WTC11 (cell line): Measurements from ENCODE around the gene PRDM9. TPM values are rescaled to one million over a fixed set of nuclear protein-coding genes. Genes with fewer than 3 reads are reported as not detected.
"Not testable (repeated sequence)": the region's sequence is repeated elsewhere in the genome, so short reads cannot be mapped to it uniquely, and the experiment has no call there.

Experiments
- ATAC-seq: fragments of 200-7000 bp; cut with Tn5 transposase; 2 replicates; pipeline ENCODE4 v1.10.0; 2021; ENCODE audit warnings: mild to moderate bottlenecking, moderate library complexity
- CTCF ChIA-PET: fragments of 300-600 bp; sonication (Branson Sonifier 250); formaldehyde crosslinking; loops from one replicate; lab custom pipeline; 2021; ENCODE audit warnings: antibody characterized with exemption; lab: Charles Lee
- POLR2A ChIA-PET: fragments of 350-600 bp; sonication (Branson Sonifier 250); formaldehyde crosslinking; loops from one replicate; lab custom pipeline; 2021; ENCODE audit warnings: antibody characterized with exemption; lab: Charles Lee
- DNase-seq: peaks from one replicate; pipeline ENCODE4 v3.0.0; 2021; ENCODE audit warnings: low spot score
- H3K27ac Mint-ChIP-seq: 2 replicates; pipeline ENCODE4 v1.8.0; 2021; ENCODE audit warnings: mixed read lengths
- H3K27me3 Mint-ChIP-seq: 2 replicates; pipeline ENCODE4 v1.8.0; 2021; ENCODE audit warnings: low read depth, mild to moderate bottlenecking, moderate library complexity, mixed read lengths
- H3K36me3 Mint-ChIP-seq: 2 replicates; pipeline ENCODE4 v1.8.0; 2021; ENCODE audit warnings: mixed read lengths
- H3K4me1 Mint-ChIP-seq: 2 replicates; pipeline ENCODE4 v1.8.0; 2022; ENCODE audit warnings: mixed read lengths
- H3K4me3 Mint-ChIP-seq: 2 replicates; pipeline ENCODE4 v1.8.0; 2021; ENCODE audit warnings: mild to moderate bottlenecking, moderate library complexity, mixed read lengths
- H3K9me3 Mint-ChIP-seq: 2 replicates; pipeline ENCODE4 v1.8.0; 2021; ENCODE audit warnings: mixed read lengths
- ATF1 ChIP-seq: sonication (generic); formaldehyde crosslinking; IDR thresholded peaks from 2 replicates; pipeline ENCODE4 v1.8.1; 2023; ENCODE audit warnings: mild to moderate bottlenecking, moderate library complexity, missing genetic modification reagents
- CREM ChIP-seq: sonication (generic); formaldehyde crosslinking; IDR thresholded peaks from 2 replicates; pipeline ENCODE4 v1.8.1; 2022; ENCODE audit warnings: mild to moderate bottlenecking, missing genetic modification reagents, moderate library complexity
- E2F1 ChIP-seq: sonication (generic); formaldehyde crosslinking; IDR thresholded peaks from 2 replicates; pipeline ENCODE4 v1.8.0; 2022; ENCODE audit warnings: mild to moderate bottlenecking, missing genetic modification reagents
- ELF4 ChIP-seq: sonication (generic); formaldehyde crosslinking; IDR thresholded peaks from 2 replicates; pipeline ENCODE4 v1.8.1; 2022; ENCODE audit warnings: low read depth, mild to moderate bottlenecking, moderate library complexity, missing genetic modification reagents
- ETV6 ChIP-seq: sonication (generic); formaldehyde crosslinking; IDR thresholded peaks from 2 replicates; pipeline ENCODE4 v1.8.1; 2022; ENCODE audit warnings: mild to moderate bottlenecking, missing genetic modification reagents
- FOXJ3 ChIP-seq: sonication (generic); formaldehyde crosslinking; IDR thresholded peaks from 2 replicates; pipeline ENCODE4 v1.9.0; 2021; ENCODE audit warnings: missing genetic modification reagents, mild to moderate bottlenecking, borderline replicate concordance
- FOXK1 ChIP-seq: sonication (generic); formaldehyde crosslinking; IDR thresholded peaks from 2 replicates; pipeline ENCODE4 v1.8.0; 2022; ENCODE audit warnings: mild to moderate bottlenecking, moderate library complexity, missing genetic modification reagents
- HMGA2 ChIP-seq: fragments of 250-450 bp; sonication (Bioruptor Pico); IDR thresholded peaks from 2 replicates; pipeline ENCODE4 v1.4.0; 2021; ENCODE audit warnings: mild to moderate bottlenecking, moderate library complexity
- IRF2 ChIP-seq: sonication (generic); formaldehyde crosslinking; IDR thresholded peaks from 2 replicates; pipeline ENCODE4 v1.8.0; 2022; ENCODE audit warnings: low read depth, missing genetic modification reagents, borderline replicate concordance
- JAZF1 ChIP-seq: fragments of 250-450 bp; sonication (Bioruptor Pico); IDR thresholded peaks from 2 replicates; pipeline ENCODE4 v1.9.0; 2021; ENCODE audit warnings: moderate library complexity, mild to moderate bottlenecking, inconsistent platforms
- MAX ChIP-seq: sonication (generic); formaldehyde crosslinking; IDR thresholded peaks from 2 replicates; pipeline ENCODE4 v1.8.0; 2022; ENCODE audit warnings: mild to moderate bottlenecking, missing genetic modification reagents
- NFYB ChIP-seq: sonication (generic); formaldehyde crosslinking; conservative IDR thresholded peaks from 2 replicates; pipeline ENCODE4 v1.8.0; 2022; ENCODE audit warnings: low read depth, missing genetic modification reagents
- NR2C2 ChIP-seq: sonication (generic); formaldehyde crosslinking; IDR thresholded peaks from 2 replicates; pipeline ENCODE4 v1.8.0; 2022; ENCODE audit warnings: mild to moderate bottlenecking, missing genetic modification reagents
- NR3C1 ChIP-seq: sonication (generic); formaldehyde crosslinking; conservative IDR thresholded peaks from 2 replicates; pipeline ENCODE4 v1.8.1; 2023; ENCODE audit warnings: low read depth, mild to moderate bottlenecking, missing genetic modification reagents
- RELA ChIP-seq: sonication (generic); formaldehyde crosslinking; IDR thresholded peaks from 2 replicates; pipeline ENCODE4 v1.8.1; 2022; ENCODE audit warnings: missing genetic modification reagents, mild to moderate bottlenecking, borderline replicate concordance
- RORB ChIP-seq: fragments of 250-450 bp; sonication (Bioruptor Pico); IDR thresholded peaks from 2 replicates; pipeline ENCODE4 v1.9.0; 2021; ENCODE audit warnings: mild to moderate bottlenecking
- SMAD4 ChIP-seq: sonication (generic); formaldehyde crosslinking; IDR thresholded peaks from 2 replicates; pipeline ENCODE4 v1.8.0; 2022; ENCODE audit warnings: mild to moderate bottlenecking, missing genetic modification reagents
- TEAD1 ChIP-seq: sonication (generic); formaldehyde crosslinking; IDR thresholded peaks from 2 replicates; pipeline ENCODE4 v1.8.0; 2022; ENCODE audit warnings: mild to moderate bottlenecking, missing genetic modification reagents
- ZNF121 ChIP-seq: sonication (generic); formaldehyde crosslinking; IDR thresholded peaks from 2 replicates; pipeline ENCODE4 v1.8.0; 2023; ENCODE audit warnings: missing genetic modification reagents
- ZNF138 ChIP-seq: sonication (generic); formaldehyde crosslinking; conservative IDR thresholded peaks from 2 replicates; pipeline ENCODE4 v1.8.1; 2022; ENCODE audit warnings: mild to moderate bottlenecking, moderate library complexity, missing genetic modification reagents
- ZNF263 ChIP-seq: sonication (generic); formaldehyde crosslinking; IDR thresholded peaks from 2 replicates; pipeline ENCODE4 v1.8.1; 2022; ENCODE audit warnings: low read depth, mild to moderate bottlenecking, moderate library complexity, missing genetic modification reagents
- ZNF317 ChIP-seq: sonication (generic); formaldehyde crosslinking; IDR thresholded peaks from 2 replicates; pipeline ENCODE4 v1.8.1; 2023; ENCODE audit warnings: low read depth, mild to moderate bottlenecking, moderate library complexity, missing genetic modification reagents, borderline replicate concordance
- total RNA-seq: library from RNA; stranded (reverse); gene quantifications from 3 replicates; pipeline ENCODE4 v1.2.3, GENCODE V29; 2021
- TF ChIP-seq, protein P1 (sequence below): sonication (generic); formaldehyde crosslinking; IDR thresholded peaks from 2 replicates; pipeline ENCODE4 v1.8.1; 2022; ENCODE audit warnings: missing genetic modification reagents, borderline replicate concordance
- TF ChIP-seq, protein P2 (sequence below): sonication (generic); formaldehyde crosslinking; conservative IDR thresholded peaks from 2 replicates; pipeline ENCODE4 v1.8.1; 2022; ENCODE audit warnings: mild to moderate bottlenecking, missing genetic modification reagents
- TF ChIP-seq, protein P3 (sequence below): fragments of 250-450 bp; sonication (Bioruptor Pico); IDR thresholded peaks from 2 replicates; pipeline ENCODE4 v2.1.2; 2022; ENCODE audit warnings: mild to moderate bottlenecking, moderate library complexity

PRDM9 gene
- total RNA-seq, 1 experiment from 2014 or later: 0.15 TPM

- ChIA-PET POLR2A (no interaction called here), CTCF (no interaction called here)
- ATAC-seq (no peak), DNase-seq (no peak)
- Mint-ChIP-seq H3K27ac (no peak overlapping the region), H3K4me3 (no peak overlapping the region), H3K9me3 (peaks cover 47% of the 10 kb centered on the region), H3K27me3 (no peaks in the 10 kb centered on the region), H3K36me3 (peaks cover 10% of the 10 kb centered on the region), H3K4me1 (no peaks in the 10 kb centered on the region)
- TF ChIP-seq, protein P1, sequence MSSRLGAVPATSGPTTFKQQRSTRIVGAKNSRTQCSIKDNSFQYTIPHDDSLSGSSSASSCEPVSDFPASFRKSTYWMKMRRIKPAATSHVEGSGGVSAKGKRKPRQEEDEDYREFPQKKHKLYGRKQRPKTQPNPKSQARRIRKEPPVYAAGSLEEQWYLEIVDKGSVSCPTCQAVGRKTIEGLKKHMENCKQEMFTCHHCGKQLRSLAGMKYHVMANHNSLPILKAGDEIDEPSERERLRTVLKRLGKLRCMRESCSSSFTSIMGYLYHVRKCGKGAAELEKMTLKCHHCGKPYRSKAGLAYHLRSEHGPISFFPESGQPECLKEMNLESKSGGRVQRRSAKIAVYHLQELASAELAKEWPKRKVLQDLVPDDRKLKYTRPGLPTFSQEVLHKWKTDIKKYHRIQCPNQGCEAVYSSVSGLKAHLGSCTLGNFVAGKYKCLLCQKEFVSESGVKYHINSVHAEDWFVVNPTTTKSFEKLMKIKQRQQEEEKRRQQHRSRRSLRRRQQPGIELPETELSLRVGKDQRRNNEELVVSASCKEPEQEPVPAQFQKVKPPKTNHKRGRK (CRISPR knock-in tag): no peak
- no peak for TF ChIP-seq CREM (CRISPR knock-in tag)
- no peak for TF ChIP-seq HMGA2 (CRISPR knock-in tag)
- no peak for TF ChIP-seq IRF2
- TF ChIP-seq SMAD4 (CRISPR knock-in tag): no peak
- TF ChIP-seq FOXJ3 (CRISPR knock-in tag): no peak
- no peak for TF ChIP-seq ZNF121 (CRISPR knock-in tag)
- TF ChIP-seq RELA: no peak
- no peak for TF ChIP-seq ZNF317 (CRISPR knock-in tag)
- TF ChIP-seq ELF4 (CRISPR knock-in tag): no peak
- no peak for TF ChIP-seq NR2C2
- no peak for TF ChIP-seq ZNF263 (CRISPR knock-in tag)
- TF ChIP-seq ZNF138: no peak
- no peak for TF ChIP-seq FOXK1 (CRISPR knock-in tag)
- TF ChIP-seq E2F1 (CRISPR knock-in tag): no peak
- no peak for TF ChIP-seq TEAD1 (CRISPR knock-in tag)
- TF ChIP-seq NFYB (CRISPR knock-in tag): no peak
These were observed 23.3 kb upstream of the PRDM9 start for GRCh38 chr5:23484096-23484495.

DNA sequence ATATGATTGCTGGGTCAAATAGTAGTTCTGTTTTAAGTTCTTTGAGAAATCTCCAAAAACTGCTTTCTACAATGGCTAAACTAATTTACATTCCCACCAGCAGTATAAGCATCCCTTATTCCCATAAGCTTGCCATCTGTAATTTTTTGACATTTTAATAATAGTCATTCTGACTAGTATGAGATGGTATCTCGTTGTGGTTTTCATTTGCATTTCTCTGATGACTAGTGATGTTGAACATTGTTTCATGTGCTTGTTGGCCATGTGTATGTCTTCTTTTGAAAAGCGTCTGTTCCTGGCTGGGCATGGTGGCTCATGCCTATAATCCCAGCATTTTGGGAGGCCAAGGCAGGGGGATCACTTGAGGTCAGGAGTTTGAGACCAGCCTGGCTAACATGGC, 21.2 kb upstream of the PRDM9 start:
- H3K9me3 Mint-ChIP-seq: peaks cover 59% of the 10 kb centered on the region
- DNase-seq, POLR2A ChIA-PET, H3K27ac Mint-ChIP-seq, H3K27me3 Mint-ChIP-seq, CTCF ChIA-PET, ATAC-seq, H3K4me3 Mint-ChIP-seq, H3K4me1 Mint-ChIP-seq: not testable (repeated sequence)
- peaks cover 13% of the 10 kb centered on the region for H3K36me3 Mint-ChIP-seq

DNA sequence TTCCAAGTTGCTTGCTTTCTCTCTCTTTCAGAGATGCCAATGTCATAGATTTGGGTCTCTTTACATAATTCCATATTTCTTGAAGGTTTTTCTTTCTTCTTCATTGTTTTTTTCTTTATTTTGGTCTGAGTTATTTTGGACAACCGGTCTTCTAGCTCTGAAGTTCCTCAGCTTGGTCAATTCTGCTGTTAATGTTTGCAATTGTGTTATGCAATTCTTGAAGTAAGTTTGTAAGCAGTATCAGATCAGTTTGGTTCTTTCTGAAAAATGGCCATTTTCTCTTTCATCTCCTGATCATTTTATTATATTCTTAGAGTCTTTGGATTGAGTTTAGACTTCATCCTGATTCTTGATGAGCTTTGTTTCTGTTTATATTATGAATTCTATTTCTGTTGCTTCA, 16.4 kb upstream of the PRDM9 start:
- no peak for DNase-seq
- ChIA-PET CTCF (no interaction called here), POLR2A (no interaction called here)
- ATAC-seq: no peak
- TF ChIP-seq, protein P2, sequence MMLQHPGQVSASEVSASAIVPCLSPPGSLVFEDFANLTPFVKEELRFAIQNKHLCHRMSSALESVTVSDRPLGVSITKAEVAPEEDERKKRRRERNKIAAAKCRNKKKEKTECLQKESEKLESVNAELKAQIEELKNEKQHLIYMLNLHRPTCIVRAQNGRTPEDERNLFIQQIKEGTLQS: no peak
- no peak for TF ChIP-seq MAX (CRISPR knock-in tag)
- Mint-ChIP-seq H3K4me1 (no peaks in the 10 kb centered on the region), H3K27me3 (no peaks in the 10 kb centered on the region; the same call in 1 of the 2 replicates), H3K9me3 (peaks cover 54% of the 10 kb centered on the region), H3K27ac (no peak overlapping the region), H3K4me3 (no peak overlapping the region), H3K36me3 (peaks cover 11% of the 10 kb centered on the region)

DNA sequence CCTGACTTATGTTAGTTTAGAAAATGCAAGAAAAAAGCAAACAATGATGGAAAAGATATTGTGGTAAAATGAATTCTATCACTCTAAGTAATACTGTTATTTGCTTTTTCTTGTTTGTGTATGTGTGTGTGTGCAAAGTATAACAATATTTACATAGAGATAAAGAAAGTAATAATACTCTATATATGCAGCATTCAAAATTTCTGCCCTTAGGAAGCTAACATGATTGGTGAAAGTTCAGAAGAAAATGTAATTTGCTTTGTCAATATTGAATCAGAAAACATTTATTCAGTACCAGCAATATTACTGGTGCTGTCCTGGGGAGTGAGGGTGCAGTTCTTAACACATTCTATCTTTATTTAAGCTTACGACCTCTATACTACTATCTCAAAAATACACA, 12.9 kb upstream of the PRDM9 start:
- H3K27me3 Mint-ChIP-seq: no peaks in the 10 kb centered on the region; the same call in 1 of the 2 replicates
- peaks cover 3% of the 10 kb centered on the region; the same call in 1 of the 2 replicates for H3K36me3 Mint-ChIP-seq
- ChIA-PET POLR2A (no interaction called here), CTCF (no interaction called here)
- peaks cover 23% of the 10 kb centered on the region for H3K9me3 Mint-ChIP-seq
- ATAC-seq: no peak
- no peak for DNase-seq
- H3K27ac Mint-ChIP-seq: no peak overlapping the region
- no peaks in the 10 kb centered on the region for H3K4me1 Mint-ChIP-seq
- H3K4me3 Mint-ChIP-seq: no peak overlapping the region
- TF ChIP-seq E2F1 (CRISPR knock-in tag) (no peak), TEAD1 (CRISPR knock-in tag) (no peak), RORB (no peak), ETV6 (CRISPR knock-in tag) (no peak), ZNF263 (CRISPR knock-in tag) (no peak), JAZF1 (CRISPR knock-in tag) (no peak), NR3C1 (CRISPR knock-in tag) (no peak), ZNF121 (CRISPR knock-in tag) (no peak), ATF1 (CRISPR knock-in tag) (no peak)
- TF ChIP-seq, protein P3, sequence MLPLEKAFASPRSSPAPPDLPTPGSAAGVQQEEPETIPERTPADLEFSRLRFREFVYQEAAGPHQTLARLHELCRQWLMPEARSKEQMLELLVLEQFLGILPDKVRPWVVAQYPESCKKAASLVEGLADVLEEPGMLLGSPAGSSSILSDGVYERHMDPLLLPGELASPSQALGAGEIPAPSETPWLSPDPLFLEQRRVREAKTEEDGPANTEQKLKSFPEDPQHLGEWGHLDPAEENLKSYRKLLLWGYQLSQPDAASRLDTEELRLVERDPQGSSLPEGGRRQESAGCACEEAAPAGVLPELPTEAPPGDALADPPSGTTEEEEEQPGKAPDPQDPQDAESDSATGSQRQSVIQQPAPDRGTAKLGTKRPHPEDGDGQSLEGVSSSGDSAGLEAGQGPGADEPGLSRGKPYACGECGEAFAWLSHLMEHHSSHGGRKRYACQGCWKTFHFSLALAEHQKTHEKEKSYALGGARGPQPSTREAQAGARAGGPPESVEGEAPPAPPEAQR: no peak
